D341Med (cell line): ENCODE measurements around the gene GMPPA.
A peak's percentile ranks its signal among the peaks of the same experiment; 100 is the strongest.

Experiments
- DNase-seq: peaks from one replicate; pipeline ENCODE4 v3.0.0; 2012; ENCODE audit warnings: low spot score

Gene GMPPA

GRCh38 chr2:219498280-219499057 lies at the start of gene GMPPA:
Gene GMPPA (plus strand): TSS chr2:219498891. CDS start chr2:219499976, 1,085 bp downstream.
- peak; percentile 89 for DNase-seq

- no peak for DNase-seq
Observed at GRCh38 chr2:219449609-219450008, 49.1 kb upstream of the GMPPA start.

GRCh38 chr2:219451661-219452360 lies 46.9 kb upstream of the GMPPA start:
- no peak for DNase-seq

- no peak for DNase-seq
Observed at GRCh38 chr2:219452361-219453317, 46.1 kb upstream of the GMPPA start.

GRCh38 chr2:219453671-219454590 lies 44.8 kb upstream of the GMPPA start:
- no peak for DNase-seq

- no peak for DNase-seq
Observed at GRCh38 chr2:219455581-219455980, 43.1 kb upstream of the GMPPA start.

- no peak for DNase-seq
Observed at GRCh38 chr2:219457784-219458369, 40.8 kb upstream of the GMPPA start.

- DNase-seq = no peak
Observed at GRCh38 chr2:219458996-219459395, 39.7 kb upstream of the GMPPA start.

- peak; percentile 81 for DNase-seq
Observed at GRCh38 chr2:219459460-219460311, 39.0 kb upstream of the GMPPA start.

GRCh38 chr2:219460424-219460926 lies 38.2 kb upstream of the GMPPA start:
- DNase-seq = no peak

- DNase-seq = no peak
Observed at GRCh38 chr2:219461047-219461514, 37.6 kb upstream of the GMPPA start.

- DNase-seq = no peak
Observed at GRCh38 chr2:219461669-219462068, 37.0 kb upstream of the GMPPA start.

GRCh38 chr2:219462349-219462748 lies 36.3 kb upstream of the GMPPA start:
- no peak for DNase-seq

GRCh38 chr2:219464286-219465032 lies 34.2 kb upstream of the GMPPA start:
- DNase-seq = no peak

- no peak for DNase-seq
Observed at GRCh38 chr2:219465659-219466561, 32.8 kb upstream of the GMPPA start.

GRCh38 chr2:219466816-219467735 lies 31.6 kb upstream of the GMPPA start:
- DNase-seq = no peak

- DNase-seq = no peak
Observed at GRCh38 chr2:219467736-219468075, 31.0 kb upstream of the GMPPA start.
